ENCODE results near the gene IQSEC1. TPM values are rescaled to one million over a fixed set of nuclear protein-coding genes. Genes with fewer than 3 reads are reported as not detected.

Gene IQSEC1
- total and polyA plus RNA-seq, 2 experiments from 2014 or later: 21.2 to 24.7 TPM

DNA sequence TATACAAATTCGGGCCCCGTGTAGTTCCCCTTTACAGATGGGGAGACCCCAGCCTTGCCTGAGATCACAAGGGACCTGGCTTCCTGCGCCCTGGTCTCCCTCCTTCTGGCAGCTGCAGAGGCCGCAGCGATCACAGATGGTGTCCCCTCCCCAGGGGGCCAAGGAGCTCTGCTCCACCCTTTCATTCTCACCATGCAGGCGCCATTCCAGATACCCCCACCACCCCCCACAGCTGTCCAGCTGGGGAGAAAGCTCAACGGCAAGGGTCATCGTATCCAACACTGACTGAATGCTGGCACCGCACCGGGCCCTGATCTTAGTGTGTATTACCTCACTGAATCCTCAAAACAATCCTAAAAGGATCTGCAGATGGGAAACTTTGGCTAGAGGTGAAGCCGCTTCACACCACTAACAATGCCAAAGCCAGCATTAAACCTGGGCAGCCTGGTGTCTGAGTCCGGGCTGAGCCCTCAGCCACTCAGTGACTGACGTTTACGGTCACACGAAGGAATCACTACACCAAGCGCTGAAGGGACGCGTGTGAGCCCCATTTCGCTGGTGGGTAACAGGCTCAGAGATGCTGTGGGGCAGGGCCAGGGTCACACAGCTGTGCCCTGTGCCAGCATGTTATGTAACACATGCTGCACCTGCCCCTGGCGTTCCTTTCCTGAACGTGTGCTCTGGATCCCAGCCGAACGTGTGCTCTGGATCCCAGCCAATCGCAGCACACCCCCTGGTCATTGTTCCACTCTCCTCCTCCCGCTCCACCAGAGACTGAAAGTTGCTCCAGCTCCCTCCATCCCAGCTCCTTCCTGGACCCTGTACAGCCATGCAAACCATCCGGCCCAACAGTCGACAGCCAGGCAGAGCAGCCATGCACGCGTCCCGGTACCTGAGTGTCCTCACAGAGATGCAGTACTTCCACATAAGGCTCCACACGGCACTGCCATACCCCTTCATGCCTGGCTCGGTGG lies 51.8 kb downstream of the IQSEC1 start:
- no peaks in the 10 kb centered on the region for H3K9me3 ChIP-seq (ENCODE audit: low read depth)
- H3K9me2 ChIP-seq (replicated peaks; ENCODE audit: insufficient read depth): no peaks in the 10 kb centered on the region
- TF ChIP-seq, protein P1, sequence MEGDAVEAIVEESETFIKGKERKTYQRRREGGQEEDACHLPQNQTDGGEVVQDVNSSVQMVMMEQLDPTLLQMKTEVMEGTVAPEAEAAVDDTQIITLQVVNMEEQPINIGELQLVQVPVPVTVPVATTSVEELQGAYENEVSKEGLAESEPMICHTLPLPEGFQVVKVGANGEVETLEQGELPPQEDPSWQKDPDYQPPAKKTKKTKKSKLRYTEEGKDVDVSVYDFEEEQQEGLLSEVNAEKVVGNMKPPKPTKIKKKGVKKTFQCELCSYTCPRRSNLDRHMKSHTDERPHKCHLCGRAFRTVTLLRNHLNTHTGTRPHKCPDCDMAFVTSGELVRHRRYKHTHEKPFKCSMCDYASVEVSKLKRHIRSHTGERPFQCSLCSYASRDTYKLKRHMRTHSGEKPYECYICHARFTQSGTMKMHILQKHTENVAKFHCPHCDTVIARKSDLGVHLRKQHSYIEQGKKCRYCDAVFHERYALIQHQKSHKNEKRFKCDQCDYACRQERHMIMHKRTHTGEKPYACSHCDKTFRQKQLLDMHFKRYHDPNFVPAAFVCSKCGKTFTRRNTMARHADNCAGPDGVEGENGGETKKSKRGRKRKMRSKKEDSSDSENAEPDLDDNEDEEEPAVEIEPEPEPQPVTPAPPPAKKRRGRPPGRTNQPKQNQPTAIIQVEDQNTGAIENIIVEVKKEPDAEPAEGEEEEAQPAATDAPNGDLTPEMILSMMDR (IDR thresholded peaks at IDR 0.05; ENCODE audit: poor library complexity): no peak
- TF ChIP-seq EZH2phosphoT487 (IDR thresholded peaks at IDR 0.05; ENCODE audit: low read depth, severe bottlenecking, unreplicated experiment) (no peak), EZH2 (IDR thresholded peaks at IDR 0.05; ENCODE audit: borderline replicate concordance) (no peak)
- DNase-seq (ENCODE audit: low spot score): no peak
- H3K36me3 ChIP-seq (replicated peaks; ENCODE audit: insufficient read depth, low read depth): no peaks in the 10 kb centered on the region
- no peak overlapping the region for H3K4me3 ChIP-seq
- no peaks in the 10 kb centered on the region for H4K20me1 ChIP-seq (ENCODE audit: insufficient read depth, poor library complexity, severe bottlenecking)
- H3K79me2 ChIP-seq: no peaks in the 10 kb centered on the region
- H3K27me3 ChIP-seq: no peaks in the 10 kb centered on the region
- H3K4me1 ChIP-seq (ENCODE audit: insufficient read depth): peaks cover 18% of the 10 kb centered on the region
- H3K4me2 ChIP-seq: peak overlapping the region; percentile 61
- WGBS (ENCODE audit: low lambda C conversion rate, missing lambda C conversion rate): 87% methylated on average over 31 of the region's 32 CpGs
- H3K27ac ChIP-seq: peak overlapping the region; percentile 49
- H2AFZ ChIP-seq: no peak overlapping the region

DNA sequence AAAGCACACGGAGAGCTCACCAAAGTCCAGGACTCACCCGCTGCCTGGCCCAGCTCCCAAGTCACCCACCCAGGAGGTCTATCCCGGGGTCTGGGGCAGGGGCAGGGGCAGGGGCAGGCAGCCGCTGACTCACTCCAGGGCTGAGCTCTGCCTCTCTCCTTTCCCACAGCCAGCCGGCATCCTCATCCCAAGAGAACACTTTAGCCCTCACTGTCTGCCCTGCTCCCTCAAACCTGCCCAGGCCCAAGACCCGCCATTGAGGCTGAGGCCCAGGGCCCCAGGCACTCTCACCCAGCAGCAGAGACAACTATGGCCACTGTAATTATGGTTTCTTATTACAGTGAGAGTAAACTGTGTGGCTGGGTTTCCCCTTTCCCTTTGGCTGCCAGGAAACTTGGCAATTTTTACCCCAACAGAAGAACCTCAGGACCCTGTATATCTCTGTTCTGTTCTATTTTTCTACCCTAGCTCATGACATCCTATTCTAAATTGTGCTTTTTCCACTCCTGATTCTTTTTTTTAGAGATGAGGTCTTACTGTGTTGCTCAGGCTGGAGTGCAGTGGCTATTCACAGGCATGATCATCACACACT lies 53.0 kb downstream of the IQSEC1 start:
- no peaks in the 10 kb centered on the region for H3K36me3 ChIP-seq (replicated peaks; ENCODE audit: insufficient read depth, low read depth)
- H3K27ac ChIP-seq: no peak overlapping the region
- no peaks in the 10 kb centered on the region for H3K9me2 ChIP-seq (replicated peaks; ENCODE audit: insufficient read depth)
- no peak overlapping the region for H2AFZ ChIP-seq
- no peaks in the 10 kb centered on the region for H3K9me3 ChIP-seq (ENCODE audit: low read depth)
- no peak for DNase-seq (ENCODE audit: low spot score)
- no peaks in the 10 kb centered on the region for H3K27me3 ChIP-seq
- H3K4me2 ChIP-seq: no peak overlapping the region
- H4K20me1 ChIP-seq (ENCODE audit: insufficient read depth, poor library complexity, severe bottlenecking): no peaks in the 10 kb centered on the region
- H3K4me3 ChIP-seq: no peak overlapping the region
- no peaks in the 10 kb centered on the region for H3K79me2 ChIP-seq
- WGBS (ENCODE audit: low lambda C conversion rate, missing lambda C conversion rate): 81% methylated on average over 6 of the region's 6 CpGs
- peaks cover 18% of the 10 kb centered on the region for H3K4me1 ChIP-seq (ENCODE audit: insufficient read depth)
- TF ChIP-seq EZH2phosphoT487 (IDR thresholded peaks at IDR 0.05; ENCODE audit: low read depth, severe bottlenecking, unreplicated experiment): no peak
- no peak for TF ChIP-seq EZH2 (IDR thresholded peaks at IDR 0.05; ENCODE audit: borderline replicate concordance)
- TF ChIP-seq, protein P1 (IDR thresholded peaks at IDR 0.05; ENCODE audit: poor library complexity): no peak

GRCh38 chr3:13019243-13020095 lies 53.8 kb downstream of the IQSEC1 start:
- H4K20me1 ChIP-seq (ENCODE audit: insufficient read depth, poor library complexity, severe bottlenecking): no peaks in the 10 kb centered on the region
- H2AFZ ChIP-seq: no peak overlapping the region
- DNase-seq (ENCODE audit: low spot score): peak; percentile 72
- no peaks in the 10 kb centered on the region for H3K9me2 ChIP-seq (replicated peaks; ENCODE audit: insufficient read depth)
- no peak for TF ChIP-seq EZH2phosphoT487 (IDR thresholded peaks at IDR 0.05; ENCODE audit: low read depth, severe bottlenecking, unreplicated experiment)
- no peak for TF ChIP-seq EZH2 (IDR thresholded peaks at IDR 0.05; ENCODE audit: borderline replicate concordance)
- TF ChIP-seq, protein P1 (IDR thresholded peaks at IDR 0.05; ENCODE audit: poor library complexity): no peak
- no peaks in the 10 kb centered on the region for H3K79me2 ChIP-seq
- no peaks in the 10 kb centered on the region for H3K36me3 ChIP-seq (replicated peaks; ENCODE audit: insufficient read depth, low read depth)
- WGBS (ENCODE audit: low lambda C conversion rate, missing lambda C conversion rate): 70% methylated on average over 29 of the region's 30 CpGs
- H3K9me3 ChIP-seq (ENCODE audit: low read depth): no peaks in the 10 kb centered on the region
- H3K4me3 ChIP-seq: no peak overlapping the region
- H3K4me2 ChIP-seq: peak overlapping the region; percentile 54
- H3K4me1 ChIP-seq (ENCODE audit: insufficient read depth): peaks cover 18% of the 10 kb centered on the region
- H3K27me3 ChIP-seq: no peaks in the 10 kb centered on the region
- no peak overlapping the region for H3K27ac ChIP-seq

All from hepatocyte (in vitro differentiated cells).